ENCODE data around the gene HSPA12B. TPM values are rescaled to one million over a fixed set of nuclear protein-coding genes. Genes with fewer than 3 reads are reported as not detected.

HSPA12B gene
- total and polyA plus RNA-seq, 9 of the 15 experiments (the other 6 are each of a cell fraction or from before 2014, with no cell fraction given), result 0.03 to 0.07 TPM; not detected in 7

GRCh38 chr20:3794701-3795420, 62.4 kb downstream of the HSPA12B start:
- TF ChIP-seq, protein P1, sequence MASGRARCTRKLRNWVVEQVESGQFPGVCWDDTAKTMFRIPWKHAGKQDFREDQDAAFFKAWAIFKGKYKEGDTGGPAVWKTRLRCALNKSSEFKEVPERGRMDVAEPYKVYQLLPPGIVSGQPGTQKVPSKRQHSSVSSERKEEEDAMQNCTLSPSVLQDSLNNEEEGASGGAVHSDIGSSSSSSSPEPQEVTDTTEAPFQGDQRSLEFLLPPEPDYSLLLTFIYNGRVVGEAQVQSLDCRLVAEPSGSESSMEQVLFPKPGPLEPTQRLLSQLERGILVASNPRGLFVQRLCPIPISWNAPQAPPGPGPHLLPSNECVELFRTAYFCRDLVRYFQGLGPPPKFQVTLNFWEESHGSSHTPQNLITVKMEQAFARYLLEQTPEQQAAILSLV (tag; IDR thresholded peaks at IDR 0.05), result no peak
- TF ChIP-seq ZBTB33 (CRISPR knock-in tag; IDR thresholded peaks at IDR 0.05), result 0 out of 2 replicates have a peak, but pooled peaks have one; percentile 4
- TF ChIP-seq ZNF282 (CRISPR knock-in tag; IDR thresholded peaks at IDR 0.05), result no peak
- no peak for TF ChIP-seq PML (IDR thresholded peaks at IDR 0.05; ENCODE audit: low read length)
- no peak for TF ChIP-seq NR3C1 (CRISPR knock-in tag; IDR thresholded peaks at IDR 0.05)
- TF ChIP-seq, protein P2, sequence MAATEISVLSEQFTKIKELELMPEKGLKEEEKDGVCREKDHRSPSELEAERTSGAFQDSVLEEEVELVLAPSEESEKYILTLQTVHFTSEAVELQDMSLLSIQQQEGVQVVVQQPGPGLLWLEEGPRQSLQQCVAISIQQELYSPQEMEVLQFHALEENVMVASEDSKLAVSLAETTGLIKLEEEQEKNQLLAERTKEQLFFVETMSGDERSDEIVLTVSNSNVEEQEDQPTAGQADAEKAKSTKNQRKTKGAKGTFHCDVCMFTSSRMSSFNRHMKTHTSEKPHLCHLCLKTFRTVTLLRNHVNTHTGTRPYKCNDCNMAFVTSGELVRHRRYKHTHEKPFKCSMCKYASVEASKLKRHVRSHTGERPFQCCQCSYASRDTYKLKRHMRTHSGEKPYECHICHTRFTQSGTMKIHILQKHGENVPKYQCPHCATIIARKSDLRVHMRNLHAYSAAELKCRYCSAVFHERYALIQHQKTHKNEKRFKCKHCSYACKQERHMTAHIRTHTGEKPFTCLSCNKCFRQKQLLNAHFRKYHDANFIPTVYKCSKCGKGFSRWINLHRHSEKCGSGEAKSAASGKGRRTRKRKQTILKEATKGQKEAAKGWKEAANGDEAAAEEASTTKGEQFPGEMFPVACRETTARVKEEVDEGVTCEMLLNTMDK (IDR thresholded peaks at IDR 0.05; ENCODE audit: borderline replicate concordance, insufficient read depth, low read depth, low read length, poor library complexity, severe bottlenecking), result no peak
- TF ChIP-seq POLR2G (IDR thresholded peaks at IDR 0.05; ENCODE audit: low read depth, low read length), result no peak
- TF ChIP-seq SMARCE1 (IDR thresholded peaks at IDR 0.05), result no peak
- no peak for TF ChIP-seq HBP1 (CRISPR knock-in tag; IDR thresholded peaks at IDR 0.05)
- 0 out of 2 replicates have a peak, but pooled peaks have one; percentile 25 for TF ChIP-seq ATF6 (CRISPR knock-in tag; IDR thresholded peaks at IDR 0.05)
- no peak for TF ChIP-seq SETDB1 (IDR thresholded peaks at IDR 0.05; ENCODE audit: low read length)
- no peak for TF ChIP-seq ZNF174 (CRISPR knock-in tag; IDR thresholded peaks at IDR 0.05)
- no peak overlapping the region for H3K4me3 ChIP-seq
- DNase-seq (ENCODE audit: extremely low read depth in 1 of 4, low spot score in 3 of 4) (no peak), ATAC-seq (no peak), FAIRE-seq (no peak)
- 0 out of 3 replicates have a peak overlapping the region, but pooled peaks have one; percentile 73 for H3K27ac ChIP-seq (ENCODE audit: extremely low read depth, low read depth, low read length)
- no peaks in the 10 kb centered on the region for H3K9me1 ChIP-seq (ENCODE audit: control insufficient read depth, insufficient read depth, low read length)
- no peaks in the 10 kb centered on the region for H3K27me3 ChIP-seq (ENCODE audit: control insufficient read depth in 2 of 2, insufficient read depth in 2 of 2, low read length in 2 of 2)
- peak overlapping the region; percentile 81 for H3K4me2 ChIP-seq (ENCODE audit: insufficient read depth, low read length)
- H3K9me3 ChIP-seq (replicated peaks; ENCODE audit: control insufficient read depth, insufficient read depth, low read depth, low read length), result no peaks in the 10 kb centered on the region
- H3K36me3 ChIP-seq (ENCODE audit: control insufficient read depth, insufficient read depth, low read length), result peaks cover 12% of the 10 kb centered on the region; the same call in 2 of the 3 replicates
- 91% methylated on average over 13 of the region's 25 CpGs for WGBS (ENCODE audit: insufficient coverage, low coverage, missing lambda C conversion rate)
- H3K4me1 ChIP-seq (replicated peaks in 1 of 2; ENCODE audit: control insufficient read depth in 2 of 2, insufficient read depth in 2 of 2, low read length in 2 of 2), result peaks cover 14 to 32% of the 10 kb centered on the region in 2 experiments; a peak in 4 of 5 replicates
- H3K9ac ChIP-seq (ENCODE audit: insufficient read depth in 1 of 2, low read depth in 2 of 2, low read length in 2 of 2), result peak overlapping the region in 1 of 2 experiments; percentile 69; a peak in 2 of 4 replicates
- no peaks in the 10 kb centered on the region for H4K20me1 ChIP-seq (replicated peaks; ENCODE audit: control insufficient read depth, insufficient read depth, low read length)
- POLR2A ChIA-PET, result interaction anchor here (1.1 kb wide), 1 partner anchor 10 kb away, joined by 3 read pairs; no protein-coding TSS in a partner anchor
- peaks cover 12% of the 10 kb centered on the region; the same call in 2 of the 3 replicates for H3K79me2 ChIP-seq (ENCODE audit: control insufficient read depth, insufficient read depth, low read length)
- in situ Hi-C loops (cut with MboI) (no loop called here), intact Hi-C loops (cut with micrococcal nuclease) (no loop called here)
- CTCF ChIA-PET (ENCODE audit: low intra/inter-chr PET ratio), result interaction anchor here (0.9 kb wide), 1 partner anchor 8 kb away, joined by 3 read pairs; the partner anchor contains the start of gene CENPB
- BruUV-seq (replicated peaks), result no TSS peak
- peak overlapping the region; percentile 94; the same call in 1 of the 2 replicates for H2AFZ ChIP-seq (ENCODE audit: low read depth, low read length)

Measured in K562 (cell line).